Activated naive CD4-positive, alpha-beta T cell (primary cell): ENCODE results near the gene PCBP4.
A peak's percentile ranks its signal among the peaks of the same experiment; 100 is the strongest.

Source experiments
- DNase-seq, 4 experiments: peaks; one replicate each; lab custom pipeline; 2025; lab: John Stamatoyannopoulos, UW

The PCBP4 gene

DNA sequence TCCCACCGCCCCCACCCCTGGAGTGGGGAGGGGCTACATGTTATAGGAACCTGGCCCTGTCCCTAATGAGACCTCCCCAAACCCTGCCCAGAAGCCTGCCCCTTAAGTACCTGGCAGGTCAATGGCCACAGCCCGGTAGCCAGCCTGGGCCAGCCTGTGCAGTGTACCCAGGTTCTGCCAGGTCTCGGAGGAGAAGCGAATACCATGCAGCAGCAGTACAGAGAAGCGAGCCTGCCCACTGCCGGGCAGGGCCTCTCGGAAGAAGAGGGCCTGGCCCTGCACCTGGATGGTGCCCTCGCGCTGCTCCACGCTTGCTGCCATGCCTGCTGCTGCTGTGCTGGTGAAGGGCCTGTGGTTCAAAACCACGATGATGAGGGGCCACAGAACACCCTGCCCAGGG, 4.1 kb upstream of the PCBP4 start:
- no peak for DNase-seq

DNA sequence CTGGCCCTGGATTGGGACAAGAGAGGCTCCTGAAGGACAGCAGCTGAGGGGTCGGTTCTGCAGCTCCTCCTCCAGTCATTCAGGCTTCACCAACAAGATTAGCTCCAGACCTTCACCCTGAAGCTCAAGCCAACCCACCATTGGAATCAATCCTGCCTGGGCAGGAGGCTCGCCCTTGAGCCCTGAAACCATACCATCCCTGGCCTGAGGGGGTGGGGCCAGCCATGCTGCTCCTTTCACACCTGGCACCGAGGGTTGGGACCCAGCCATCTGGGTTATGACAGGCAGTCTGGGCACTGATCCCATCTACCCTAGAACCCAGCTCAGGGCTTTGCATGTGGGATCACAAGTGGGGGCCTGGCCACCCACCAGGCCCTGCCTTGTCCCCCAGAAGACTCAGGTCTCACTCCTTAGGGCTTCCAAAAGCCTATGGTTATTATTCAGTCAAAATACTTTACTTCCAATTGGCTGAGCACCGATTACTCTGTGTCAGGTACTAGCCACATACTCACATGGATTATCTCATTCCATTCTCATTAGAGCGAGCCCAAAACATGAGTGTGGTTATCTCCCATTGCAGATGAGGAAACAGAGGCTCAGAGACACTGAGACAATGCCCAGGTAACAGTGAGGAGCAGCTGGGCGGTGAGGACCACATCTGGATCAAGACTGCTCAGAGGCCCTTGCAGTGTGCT, 3.5 kb upstream of the PCBP4 start:
- DNase-seq: no peak

DNA sequence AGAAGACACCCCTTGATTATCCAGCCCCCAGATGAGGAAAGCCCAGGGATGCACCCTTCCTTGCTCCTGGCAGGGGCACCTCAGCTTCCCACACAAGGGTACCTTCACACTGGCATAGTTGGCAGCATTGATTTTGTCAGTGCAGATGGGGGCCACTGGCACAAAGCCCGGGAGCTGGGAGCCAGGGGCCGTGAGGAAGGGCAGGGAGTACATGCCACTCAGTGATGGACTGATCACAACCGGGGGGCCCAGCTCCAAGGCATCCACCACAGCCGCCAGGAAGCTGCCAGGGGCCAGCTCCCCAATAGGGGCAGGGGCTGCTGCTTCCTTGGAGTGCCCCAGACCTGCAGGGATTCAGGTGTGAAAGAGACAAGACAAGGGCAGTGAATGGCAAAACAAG, 2.6 kb upstream of the PCBP4 start:
- no peak for DNase-seq

DNA sequence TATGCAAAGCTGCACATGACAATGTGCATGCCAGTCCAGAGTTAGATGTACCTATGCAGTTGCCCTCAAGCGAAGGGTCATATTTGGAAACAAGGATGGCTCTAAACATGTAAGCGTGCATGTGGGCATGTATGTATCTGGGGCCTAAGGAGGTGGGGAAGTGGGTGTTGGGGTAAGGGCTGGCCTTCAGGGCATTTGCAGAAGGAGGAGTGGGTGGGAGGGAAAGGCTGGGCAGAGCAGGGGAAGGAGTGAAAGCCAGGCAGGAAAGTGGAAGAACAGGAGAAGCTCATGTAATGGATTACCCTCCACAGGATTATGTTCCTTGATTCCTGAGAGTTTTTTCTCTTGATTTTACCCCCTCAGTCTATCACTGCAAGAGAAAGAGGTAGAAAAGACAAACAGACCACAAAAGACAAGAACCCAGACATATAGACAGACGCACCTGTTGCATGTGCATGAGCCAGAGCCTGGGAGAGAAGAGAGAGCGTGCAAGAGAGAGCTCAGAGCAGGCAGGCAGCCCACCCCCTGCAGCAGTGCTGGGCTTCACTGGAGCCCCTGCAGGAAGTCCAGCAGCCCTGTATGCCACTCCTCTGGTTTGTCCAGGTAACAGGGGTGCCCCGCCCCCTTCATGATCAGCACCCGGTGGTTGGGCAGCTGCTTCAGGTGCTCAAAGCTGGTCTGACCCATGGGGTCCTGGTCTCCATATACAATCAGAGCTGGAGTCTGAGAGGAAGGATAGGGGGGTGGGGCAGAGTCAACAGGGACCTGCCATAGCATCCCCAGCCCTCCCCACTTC, 1.8 kb upstream of the PCBP4 start:
- DNase-seq: no peak

DNA sequence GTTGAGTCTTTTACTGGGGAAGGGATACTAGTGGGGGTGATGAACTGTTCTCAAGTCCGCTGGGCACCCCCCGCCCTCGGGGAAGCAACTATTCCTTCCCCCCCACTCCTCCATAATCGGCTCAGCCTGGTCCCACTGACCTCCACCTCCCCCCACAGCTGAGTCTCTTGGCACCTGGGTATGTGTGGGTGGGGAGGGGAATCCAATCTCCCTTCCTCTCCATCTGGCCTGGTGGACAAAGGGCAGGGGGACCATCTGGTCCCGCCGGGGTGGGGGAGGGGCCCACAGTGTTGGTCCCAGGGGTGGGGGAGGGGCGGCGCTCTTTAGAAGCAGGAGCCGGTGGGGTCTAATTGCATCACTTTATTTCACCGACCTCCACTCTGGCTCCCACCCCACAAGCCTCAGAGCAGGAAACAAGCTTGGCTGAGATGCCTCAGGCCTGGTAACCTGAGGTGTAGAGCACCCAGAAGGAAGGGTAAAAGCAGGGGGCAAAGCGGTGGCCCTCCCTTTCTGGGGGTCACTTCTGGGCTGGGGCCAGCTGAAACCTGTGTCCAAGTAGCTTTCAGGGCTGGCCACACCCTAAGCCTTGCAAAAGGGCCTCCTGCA, 1.0 kb upstream of the PCBP4 start:
- DNase-seq: no peak

DNA sequence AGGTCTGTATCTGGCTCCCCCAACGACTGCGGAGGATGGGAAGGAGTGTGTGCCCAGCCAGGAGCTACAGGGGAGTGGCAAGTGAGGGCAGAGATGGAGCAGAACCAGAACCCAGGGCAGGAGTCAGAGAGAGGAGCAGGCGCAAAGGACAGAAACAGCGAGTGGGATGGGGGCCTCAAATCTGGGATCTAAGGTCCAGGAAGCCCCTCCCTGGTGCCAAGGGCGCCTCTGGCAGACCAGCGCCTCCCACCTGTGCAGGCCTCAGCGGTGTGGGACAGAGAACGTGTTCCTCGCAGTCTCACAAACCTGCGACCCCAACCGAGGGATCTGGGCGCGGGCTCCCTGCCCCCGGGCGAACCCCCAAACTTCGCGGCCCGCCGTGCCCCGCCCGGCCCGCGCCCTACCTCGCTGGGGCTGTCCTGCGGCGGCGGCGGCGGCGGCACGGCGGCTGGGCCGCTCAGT, 301 bp downstream of the PCBP4 start:
- no peak for DNase-seq

DNA sequence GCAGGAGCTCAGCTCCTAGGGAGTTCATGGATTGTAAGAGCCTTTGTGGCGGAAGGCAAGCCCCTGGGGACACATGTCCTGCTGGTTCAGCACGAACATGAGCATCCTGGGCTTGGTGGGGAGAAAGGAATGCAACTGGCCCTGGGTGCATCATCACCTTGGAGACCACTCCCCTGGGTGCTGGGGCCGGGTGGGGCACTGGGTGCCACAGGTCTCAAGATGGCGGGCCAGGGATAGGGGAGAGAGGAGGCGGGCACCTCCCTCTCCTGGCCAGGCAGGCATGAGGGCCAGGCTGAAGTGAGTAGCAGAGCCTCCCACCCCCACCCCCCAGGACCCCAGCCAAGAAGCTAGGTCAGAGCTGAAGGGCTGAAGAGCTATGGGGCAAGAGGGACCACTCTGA, 768 bp downstream of the PCBP4 start:
- DNase-seq: no peak

DNA sequence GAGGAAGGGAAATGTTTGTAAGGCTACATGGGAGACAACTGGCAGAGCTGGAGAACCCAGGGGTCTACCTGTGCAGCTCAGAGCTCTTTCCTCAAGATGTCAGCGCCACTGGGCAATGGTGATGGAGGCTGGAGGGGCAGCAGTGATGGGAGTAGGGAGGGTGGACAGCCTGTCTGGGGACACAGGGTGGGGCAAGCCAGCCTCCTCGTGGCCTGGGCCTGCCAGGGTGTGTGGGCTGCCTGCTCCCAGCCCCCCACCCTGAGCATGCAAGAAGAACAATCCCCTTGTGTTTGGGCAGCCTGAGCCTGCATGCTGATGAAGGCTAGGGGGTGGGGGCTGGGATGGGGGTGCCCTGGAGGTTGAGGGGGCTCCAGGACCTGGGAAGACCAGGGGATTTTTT, 1.2 kb downstream of the PCBP4 start:
- no peak for DNase-seq

DNA sequence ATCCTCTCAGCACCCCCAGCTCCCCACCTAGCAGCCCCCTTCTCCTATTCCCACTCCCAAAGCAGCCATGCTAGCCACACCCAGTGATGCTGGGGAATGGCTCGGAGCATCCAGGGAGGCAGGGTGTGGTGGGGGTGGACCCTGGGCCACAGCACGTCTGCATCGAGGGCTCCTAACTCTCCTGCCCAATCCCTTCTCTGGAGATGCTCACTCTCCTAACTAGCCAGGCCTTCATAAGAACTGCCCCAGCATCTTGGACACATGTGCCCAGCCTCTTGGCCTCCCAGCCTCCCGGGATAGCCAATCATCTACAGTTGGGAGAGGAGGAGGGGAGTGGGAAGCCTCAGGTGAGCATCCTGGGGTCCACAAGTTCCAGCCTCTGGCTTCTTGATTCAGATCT, 2.7 kb downstream of the PCBP4 start:
- DNase-seq: no peak

DNA sequence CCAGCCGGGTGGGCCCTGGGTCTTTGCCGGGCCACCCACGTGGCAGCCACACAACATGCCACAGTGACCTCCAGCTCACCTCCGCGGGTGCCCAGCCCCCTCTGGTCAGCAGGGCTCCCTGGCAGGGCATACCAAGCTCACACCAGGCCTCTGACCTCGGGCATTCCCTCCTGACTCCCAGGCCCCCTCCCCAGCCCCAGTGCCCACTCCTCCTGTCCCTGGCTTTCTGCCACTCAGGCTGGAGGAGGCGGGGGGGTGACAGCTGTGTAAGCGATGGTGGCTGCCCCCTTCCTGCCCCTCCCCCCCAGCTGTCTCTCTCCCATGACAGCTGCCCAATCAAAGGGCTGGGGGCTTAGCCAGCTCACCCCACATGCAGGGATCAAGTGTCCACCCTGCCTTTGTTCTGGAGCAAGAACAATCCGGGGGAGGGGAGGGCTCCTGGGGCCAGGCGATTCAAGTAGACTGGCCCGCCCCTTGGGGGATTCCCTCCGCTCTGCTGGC, 3.3 kb downstream of the PCBP4 start:
- DNase-seq: no peak

DNA sequence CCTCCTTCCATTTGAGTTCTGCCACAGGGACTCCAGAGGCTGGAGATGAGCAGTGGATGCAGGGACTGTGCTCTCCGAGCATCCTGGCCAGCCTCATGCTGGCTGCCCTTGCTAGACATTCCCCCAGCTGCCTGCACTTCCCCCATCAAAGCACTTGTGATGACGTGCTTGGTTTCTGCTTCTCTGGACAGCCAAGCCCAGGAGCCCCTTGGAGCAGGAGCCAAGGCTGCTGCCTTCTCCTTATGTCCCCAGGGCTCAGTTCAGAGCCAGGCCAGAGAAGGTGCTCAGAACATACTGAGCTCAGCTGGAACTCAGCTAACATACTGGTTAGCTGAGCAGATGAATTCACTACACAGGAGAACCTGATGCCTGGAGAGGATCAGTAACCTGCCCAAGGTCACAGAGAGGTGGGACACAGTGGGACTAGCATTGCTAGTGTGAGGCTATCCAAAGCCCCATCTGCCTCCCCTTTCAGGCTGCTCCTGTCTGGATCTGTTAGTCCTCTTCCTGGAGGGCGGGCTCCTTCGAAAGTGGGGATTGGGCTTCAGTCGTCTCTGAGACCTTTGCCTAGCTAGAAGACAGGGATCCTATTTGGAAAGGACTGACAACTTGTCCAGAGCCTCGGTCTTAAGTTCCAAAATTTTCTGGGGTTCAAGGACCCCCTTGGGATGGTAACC, 4.3 kb downstream of the PCBP4 start:
- DNase-seq: no peak

DNA sequence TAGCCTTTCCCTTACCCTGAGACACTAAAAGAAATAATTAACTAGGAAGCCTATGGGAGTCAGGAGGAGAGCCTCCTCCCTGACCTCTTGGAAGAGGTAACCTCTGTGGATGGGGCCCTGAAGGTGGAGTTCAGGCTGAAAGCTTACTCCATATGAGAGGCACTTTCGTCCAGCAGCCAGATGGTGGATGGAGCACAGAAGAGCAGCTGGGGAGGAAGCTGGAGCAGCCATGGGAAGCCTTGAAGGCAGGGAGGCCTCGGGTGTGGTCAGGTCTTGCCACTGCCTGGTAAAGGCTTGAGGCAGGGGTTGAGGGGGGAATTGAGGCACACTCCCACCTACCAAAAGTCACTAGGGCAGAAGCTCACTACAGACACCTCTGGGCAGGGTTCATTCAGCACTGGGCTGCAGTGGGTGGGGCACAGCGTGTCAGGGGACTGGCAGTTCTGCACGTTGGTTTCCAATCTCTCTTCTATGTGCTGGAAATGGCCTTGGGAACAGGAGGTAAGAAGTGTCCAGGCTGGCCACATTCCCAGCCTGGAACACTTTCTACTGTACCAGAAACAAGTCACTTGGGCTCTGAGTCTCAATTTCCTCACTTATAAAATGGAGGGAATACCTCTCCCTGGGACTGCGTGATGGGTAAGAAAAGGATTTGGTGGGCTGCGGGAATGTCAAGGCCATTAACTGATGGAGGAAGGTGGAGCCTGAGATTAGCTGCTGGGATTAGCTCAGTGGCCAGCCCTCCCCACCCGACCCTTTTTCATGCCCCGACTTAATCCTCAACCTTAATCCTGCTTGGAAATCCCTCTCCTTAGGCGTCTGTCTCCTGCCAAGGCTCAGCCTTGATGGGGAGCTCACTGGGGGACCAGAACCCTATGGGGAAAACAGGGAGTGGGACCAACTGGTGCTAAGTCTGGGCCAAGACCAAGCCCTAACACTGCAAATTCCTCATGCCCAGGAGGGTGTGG, 5.4 kb downstream of the PCBP4 start:
- DNase-seq: no peak

DNA sequence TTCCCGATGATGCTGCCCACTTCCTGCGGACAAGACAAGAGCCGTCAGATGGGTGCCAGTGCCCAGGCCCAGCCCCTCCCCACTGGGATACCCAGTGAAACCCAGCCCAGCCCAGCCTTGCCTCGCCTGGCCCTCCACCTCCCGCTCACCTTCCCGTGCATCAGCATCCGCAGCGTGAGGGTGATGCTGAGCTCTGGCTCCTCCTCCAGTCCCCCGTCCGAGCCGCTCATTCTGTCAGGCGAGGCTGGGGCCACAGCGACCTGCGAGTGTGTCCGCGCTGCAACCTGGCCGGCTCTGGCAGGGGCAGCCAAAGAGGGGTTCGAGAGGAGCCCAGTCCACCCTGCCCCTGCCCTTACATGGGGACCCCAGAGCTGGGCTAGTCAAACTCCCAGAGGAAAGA, 6.2 kb downstream of the PCBP4 start:
- DNase-seq: no peak

DNA sequence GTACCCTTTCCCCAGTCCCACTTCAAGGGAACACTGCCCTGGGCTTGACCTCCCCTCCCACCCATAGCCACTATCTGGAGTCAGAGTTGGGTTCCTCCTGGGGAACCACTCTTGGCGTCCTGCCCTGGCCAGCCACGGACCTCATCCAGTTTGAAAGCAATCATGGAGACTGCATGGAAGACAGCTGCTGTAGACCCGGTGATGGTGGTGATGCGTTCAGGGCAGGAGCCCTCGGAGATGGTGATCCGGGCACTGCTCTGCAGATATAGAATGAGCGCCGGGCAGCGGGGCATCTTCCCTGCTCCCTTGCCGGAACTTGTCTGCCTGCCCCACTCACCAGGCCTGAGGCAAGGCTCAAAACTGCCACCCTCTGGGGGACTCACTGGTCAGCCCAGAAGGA, 6.9 kb downstream of the PCBP4 start:
- DNase-seq: no peak

DNA sequence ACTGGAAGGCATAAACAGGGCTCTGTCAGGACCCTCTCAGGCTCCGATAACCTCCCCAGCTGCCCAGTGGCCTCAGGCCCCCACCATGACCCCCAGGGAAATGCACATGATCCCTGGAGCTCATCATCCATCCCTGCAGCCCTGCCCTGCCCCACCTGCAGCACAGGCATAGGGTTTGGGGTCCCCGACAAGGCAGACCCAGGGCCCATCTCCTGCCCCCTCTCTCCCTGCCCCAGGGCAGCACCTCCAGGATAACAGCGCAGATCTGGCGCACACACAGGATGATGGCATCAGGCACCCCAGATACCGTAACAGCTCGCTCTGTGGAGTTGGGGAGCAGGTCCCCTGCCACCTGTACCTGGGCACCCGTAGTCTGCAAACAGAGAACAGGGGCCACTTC, 7.6 kb downstream of the PCBP4 start:
- DNase-seq: no peak

DNA sequence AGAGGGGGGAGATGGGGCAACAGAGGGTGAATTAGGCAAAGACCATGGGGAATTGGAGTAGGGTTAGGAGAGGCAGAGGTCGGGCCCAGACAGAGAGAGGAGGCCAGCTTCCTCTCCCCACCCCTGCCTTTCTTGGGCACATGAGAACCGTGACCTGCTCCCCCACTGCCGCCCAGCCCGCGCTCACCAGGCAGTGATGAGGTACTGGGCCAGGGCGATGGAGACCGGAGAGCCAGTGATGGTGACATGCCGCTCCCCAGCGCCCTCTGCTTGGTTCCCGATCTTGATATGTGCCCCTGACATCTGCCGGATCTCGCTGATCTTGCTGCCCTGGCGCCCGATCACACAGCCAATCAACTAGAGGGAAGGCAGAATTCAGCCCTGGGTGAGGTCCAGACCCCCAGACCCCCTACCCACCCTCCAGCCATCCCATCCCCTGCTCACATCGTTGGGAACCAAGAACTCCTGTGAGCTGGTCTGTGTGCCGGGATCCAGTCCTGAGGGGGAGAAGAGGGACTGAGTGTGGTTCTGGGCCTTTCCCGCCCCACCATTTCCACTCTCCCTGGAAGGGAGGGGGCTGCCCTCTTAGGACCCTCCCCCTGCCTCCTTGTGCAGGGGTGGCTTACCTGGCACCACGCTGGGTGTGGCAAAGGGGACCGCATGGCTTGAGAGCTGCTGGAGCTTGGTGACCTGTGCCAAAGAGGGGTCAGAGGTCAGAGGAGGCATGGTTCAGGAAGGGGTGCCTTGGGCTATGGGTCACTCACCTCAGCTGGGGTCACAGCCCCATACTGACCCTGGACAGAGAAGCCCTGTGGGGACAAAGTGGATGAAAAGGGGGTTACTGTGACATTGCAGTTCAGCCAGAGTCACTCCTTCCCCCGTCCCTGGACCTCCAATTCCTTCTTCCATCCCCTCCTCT, 8.4 kb downstream of the PCBP4 start:
- no peak for DNase-seq

DNA sequence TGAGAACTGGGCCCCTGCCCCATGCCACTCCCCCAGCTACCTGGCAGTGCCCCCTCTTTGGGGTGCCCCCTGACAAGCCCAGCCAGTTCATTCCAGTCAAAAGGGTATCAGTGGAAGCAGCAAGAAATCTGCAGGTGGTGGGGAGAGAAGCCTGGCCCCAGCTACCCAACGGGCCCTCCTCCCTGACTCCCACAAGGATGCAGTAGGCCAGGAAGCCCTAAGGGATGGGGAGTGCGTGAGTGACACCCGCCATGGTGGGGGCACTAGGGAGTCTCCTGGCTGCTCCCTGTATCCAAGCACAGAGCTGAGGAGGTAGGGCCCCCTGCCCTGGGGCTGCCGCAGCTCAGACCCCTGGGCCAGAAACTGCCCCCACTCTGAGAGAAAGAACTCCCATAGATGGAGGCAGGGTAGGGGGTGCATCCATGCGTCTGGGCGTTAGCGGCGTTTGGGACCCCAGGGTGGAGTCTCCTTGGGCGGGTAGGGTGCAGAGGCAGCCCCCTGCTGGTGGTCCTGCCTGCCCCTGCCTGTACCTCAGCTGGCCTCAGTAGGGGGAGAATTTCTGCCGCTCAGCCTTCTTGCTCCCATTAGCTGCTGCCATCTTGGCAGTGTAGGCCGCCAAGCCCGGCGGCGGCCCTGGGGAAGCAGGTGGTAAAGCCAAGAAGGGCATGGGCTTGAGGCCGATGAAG, 9.6 kb downstream of the PCBP4 start:
- DNase-seq: no peak

DNA sequence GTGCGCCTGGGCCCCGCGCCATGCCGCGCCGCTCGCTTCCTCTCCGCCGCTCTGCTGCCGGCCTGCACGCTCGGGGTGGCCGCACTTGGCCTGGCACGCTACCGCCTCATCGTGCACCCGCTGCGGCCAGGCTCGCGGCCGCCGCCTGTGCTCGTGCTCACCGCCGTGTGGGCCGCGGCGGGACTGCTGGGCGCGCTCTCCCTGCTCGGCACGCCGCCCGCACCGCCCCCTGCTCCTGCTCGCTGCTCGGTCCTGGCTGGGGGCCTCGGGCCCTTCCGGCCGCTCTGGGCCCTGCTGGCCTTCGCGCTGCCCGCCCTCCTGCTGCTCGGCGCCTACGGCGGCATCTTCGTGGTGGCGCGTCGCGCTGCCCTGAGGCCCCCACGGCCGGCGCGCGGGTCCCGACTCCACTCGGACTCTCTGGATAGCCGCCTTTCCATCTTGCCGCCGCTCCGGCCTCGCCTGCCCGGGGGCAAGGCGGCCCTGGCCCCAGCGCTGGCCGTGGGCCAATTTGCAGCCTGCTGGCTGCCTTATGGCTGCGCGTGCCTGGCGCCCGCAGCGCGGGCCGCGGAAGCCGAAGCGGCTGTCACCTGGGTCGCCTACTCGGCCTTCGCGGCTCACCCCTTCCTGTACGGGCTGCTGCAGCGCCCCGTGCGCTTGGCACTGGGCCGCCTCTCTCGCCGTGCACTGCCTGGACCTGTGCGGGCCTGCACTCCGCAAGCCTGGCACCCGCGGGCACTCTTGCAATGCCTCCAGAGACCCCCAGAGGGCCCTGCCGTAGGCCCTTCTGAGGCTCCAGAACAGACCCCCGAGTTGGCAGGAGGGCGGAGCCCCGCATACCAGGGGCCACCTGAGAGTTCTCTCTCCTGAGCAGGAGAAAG, 11.1 kb downstream of the PCBP4 start:
- DNase-seq: peak in 2 of 4 experiments; percentile 11 to 32
